ENCODE data around the gene ASB12.

- TF ChIP-seq STAG1 (CRISPR knock-in tag; IDR thresholded peaks at IDR 0.05) = no peak
- no peak for TF ChIP-seq GABPA (IDR thresholded peaks at IDR 0.05; ENCODE audit: low read depth, low read length)
- TF ChIP-seq GABPA (CRISPR knock-in tag; IDR thresholded peaks at IDR 0.05; ENCODE audit: low read depth) = no peak
- no peak for TF ChIP-seq ELK4 (CRISPR knock-in tag; IDR thresholded peaks at IDR 0.05; ENCODE audit: borderline replicate concordance)
- no peak for TF ChIP-seq POLR2A (IDR thresholded peaks at IDR 0.05; ENCODE audit: insufficient read depth in 1 of 2, low read depth in 2 of 2, low read length in 2 of 2)
- TF ChIP-seq, protein P1, sequence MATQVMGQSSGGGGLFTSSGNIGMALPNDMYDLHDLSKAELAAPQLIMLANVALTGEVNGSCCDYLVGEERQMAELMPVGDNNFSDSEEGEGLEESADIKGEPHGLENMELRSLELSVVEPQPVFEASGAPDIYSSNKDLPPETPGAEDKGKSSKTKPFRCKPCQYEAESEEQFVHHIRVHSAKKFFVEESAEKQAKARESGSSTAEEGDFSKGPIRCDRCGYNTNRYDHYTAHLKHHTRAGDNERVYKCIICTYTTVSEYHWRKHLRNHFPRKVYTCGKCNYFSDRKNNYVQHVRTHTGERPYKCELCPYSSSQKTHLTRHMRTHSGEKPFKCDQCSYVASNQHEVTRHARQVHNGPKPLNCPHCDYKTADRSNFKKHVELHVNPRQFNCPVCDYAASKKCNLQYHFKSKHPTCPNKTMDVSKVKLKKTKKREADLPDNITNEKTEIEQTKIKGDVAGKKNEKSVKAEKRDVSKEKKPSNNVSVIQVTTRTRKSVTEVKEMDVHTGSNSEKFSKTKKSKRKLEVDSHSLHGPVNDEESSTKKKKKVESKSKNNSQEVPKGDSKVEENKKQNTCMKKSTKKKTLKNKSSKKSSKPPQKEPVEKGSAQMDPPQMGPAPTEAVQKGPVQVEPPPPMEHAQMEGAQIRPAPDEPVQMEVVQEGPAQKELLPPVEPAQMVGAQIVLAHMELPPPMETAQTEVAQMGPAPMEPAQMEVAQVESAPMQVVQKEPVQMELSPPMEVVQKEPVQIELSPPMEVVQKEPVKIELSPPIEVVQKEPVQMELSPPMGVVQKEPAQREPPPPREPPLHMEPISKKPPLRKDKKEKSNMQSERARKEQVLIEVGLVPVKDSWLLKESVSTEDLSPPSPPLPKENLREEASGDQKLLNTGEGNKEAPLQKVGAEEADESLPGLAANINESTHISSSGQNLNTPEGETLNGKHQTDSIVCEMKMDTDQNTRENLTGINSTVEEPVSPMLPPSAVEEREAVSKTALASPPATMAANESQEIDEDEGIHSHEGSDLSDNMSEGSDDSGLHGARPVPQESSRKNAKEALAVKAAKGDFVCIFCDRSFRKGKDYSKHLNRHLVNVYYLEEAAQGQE (IDR thresholded peaks at IDR 0.05; ENCODE audit: borderline replicate concordance in 1 of 2, low read depth in 1 of 2, low read length in 2 of 2) = no peak
- no peak for TF ChIP-seq AKAP8 (CRISPR knock-in tag; IDR thresholded peaks at IDR 0.05)
- TF ChIP-seq SRSF1 (optimal IDR thresholded peaks at IDR 0.05; ENCODE audit: low read depth, low read length) = no peak
- no peak for TF ChIP-seq U2AF2 (IDR thresholded peaks at IDR 0.05; ENCODE audit: low read depth, low read length)
- no peak for TF ChIP-seq SIN3A (IDR thresholded peaks at IDR 0.05; ENCODE audit: borderline replicate concordance, low read depth, low read length)
- TF ChIP-seq ZNF703 (CRISPR knock-in tag; IDR thresholded peaks at IDR 0.05; ENCODE audit: borderline replicate concordance) = no peak
Observed at GRCh38 chrX:64218023-64218422, 12.4 kb downstream of the ASB12 start.
